ENCODE data around the gene HCRT.
"Not testable (repeated sequence)": the region's sequence is repeated elsewhere in the genome, so short reads cannot be mapped to it uniquely, and the experiment has no call there.

The HCRT gene

DNA sequence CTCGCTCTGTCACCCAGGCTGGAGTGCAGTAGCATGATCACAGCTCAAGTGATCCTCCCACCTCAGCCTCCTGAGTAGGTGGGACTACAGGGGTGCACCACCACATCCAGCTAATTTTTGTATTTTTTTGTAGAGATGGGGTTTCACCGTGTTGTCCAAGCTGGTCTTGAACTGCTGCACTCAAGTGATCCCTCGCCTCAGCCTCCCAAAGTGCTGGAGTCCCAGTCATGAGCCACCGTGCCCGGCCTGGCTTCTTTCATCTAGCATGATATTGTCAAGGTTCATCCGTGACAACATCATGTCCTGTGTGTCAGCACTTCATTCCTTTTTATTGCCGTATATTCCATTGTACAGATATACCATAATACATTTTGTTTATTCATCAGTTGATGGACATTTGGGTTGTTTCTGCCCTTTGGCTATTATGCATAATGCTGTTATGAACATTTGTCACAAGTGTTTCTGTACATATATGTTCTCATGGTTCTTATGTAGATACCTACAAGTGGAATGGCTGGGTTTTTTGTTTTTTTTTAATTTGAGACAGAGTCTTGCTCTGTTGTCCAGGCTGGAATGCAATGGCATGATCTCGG is 12.4 kb upstream of the HCRT start:
- no peak for DNase-seq

GRCh38 chr17:42193969-42194899 is 9.0 kb upstream of the HCRT start, which contains the start of gene GHDC:
TSS of gene GHDC (minus strand) at chr17:42194494. CDS start at chr17:42193581, 913 bp downstream.
- DNase-seq = peak; percentile 77 to 90

GRCh38 chr17:42193216-42193968 is 8.1 kb upstream of the HCRT start:
- DNase-seq = no peak

DNA sequence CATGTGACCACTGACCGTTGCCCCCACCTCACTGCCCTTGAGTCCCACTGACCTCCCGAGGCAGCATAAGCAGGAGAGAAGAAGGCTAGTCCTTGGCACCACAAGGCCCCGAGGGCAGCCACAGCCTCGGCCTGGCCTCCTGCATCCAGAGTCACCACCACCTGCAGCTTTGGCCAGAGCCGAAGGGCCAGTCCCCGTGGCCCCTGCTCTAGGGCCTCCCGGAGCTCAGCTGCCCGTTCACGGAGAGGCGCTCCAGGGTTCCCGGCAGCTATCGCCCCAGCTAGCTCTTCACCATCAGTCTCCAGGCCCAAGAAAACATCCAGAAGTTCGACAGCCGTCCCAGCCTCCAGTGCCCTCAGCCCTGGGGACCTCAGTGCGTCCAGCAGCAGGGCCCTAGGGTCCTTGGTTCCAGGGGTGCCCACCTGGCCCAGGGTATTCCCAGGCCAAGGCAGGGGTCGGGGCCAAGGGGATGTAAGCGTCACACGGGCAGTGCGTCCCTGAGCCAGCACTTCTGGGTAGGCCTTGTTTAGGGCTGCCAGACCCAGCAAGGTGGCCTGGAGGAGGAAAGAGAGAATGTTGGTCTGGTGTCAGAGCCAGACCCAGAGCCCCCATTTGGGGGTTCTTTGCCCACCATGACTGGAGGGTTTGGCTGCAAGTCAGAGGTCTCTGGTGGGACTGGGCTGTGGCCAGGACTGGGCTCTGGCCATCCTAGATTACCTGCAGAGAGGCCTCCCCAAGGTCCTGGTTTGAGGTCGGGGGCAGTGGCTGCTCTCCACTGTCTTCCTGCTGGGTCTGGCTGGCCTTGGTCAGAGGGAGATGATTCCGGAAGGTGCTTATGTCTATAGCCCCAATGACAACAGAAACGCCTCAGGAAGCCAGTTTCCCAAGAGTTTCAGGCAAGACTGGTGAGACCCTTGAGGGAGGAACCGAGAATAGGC is 7.2 kb upstream of the HCRT start:
- no peak for DNase-seq

DNA sequence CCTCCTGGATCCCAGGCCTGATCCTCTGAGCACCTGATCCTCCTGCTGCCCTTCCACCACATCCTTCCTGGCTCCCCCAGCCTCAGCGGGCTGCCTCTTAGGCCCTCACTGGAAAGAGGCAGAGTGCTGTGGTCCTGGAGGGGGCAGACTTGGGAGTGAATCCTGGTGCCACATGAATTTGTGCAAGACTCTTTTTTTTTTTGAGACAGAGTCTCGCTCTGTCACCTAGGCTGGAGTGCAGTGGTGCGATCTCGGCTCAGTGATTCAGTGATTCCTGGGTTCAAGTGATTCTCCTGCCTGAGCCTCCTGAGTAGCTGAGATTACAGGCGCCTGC is 6.0 kb upstream of the HCRT start:
- no peak for DNase-seq

GRCh38 chr17:42190491-42191274 is 5.4 kb upstream of the HCRT start:
- no peak for DNase-seq

DNA sequence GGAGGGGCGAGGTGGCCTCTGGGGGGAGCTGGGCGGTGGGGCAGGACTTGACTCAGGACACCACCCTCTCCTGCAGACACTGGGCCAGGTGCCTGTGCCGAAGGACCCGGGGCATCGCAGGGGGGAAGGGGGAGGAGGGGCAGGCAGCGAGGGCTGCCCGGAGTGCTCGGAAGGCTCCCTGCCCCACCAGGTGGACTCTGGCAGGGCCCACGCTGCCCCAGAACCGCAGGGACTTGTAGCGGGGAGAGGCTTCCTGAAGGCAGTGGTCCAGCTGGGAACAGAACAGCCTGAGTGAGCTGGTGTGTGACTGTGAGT is 4.4 kb upstream of the HCRT start:
- DNase-seq = no peak

GRCh38 chr17:42188749-42189650 is 3.7 kb upstream of the HCRT start:
- DNase-seq = no peak

- DNase-seq = no peak
These were observed 2.6 kb upstream of the HCRT start for GRCh38 chr17:42187833-42188232.

DNA sequence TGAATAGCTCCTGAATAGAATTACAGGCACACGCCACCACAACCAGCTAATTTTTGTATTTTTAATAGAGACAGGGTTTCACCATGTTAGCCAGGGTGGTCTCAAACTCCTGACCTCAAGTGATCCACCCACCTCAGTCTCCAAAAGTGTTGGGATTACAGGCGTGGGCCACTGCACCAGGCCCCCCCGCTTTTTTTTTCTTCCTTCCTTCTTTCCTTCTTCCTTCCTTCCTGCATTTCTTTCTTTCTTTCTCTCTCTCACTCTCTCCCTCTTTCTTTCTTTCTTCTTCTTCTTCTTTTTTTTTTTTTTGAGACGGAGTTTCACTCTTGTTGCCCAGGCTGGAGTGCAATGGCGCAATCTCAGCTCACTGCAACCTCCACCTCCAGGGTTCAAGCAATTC is 939 bp upstream of the HCRT start:
- not testable (repeated sequence) for DNase-seq

DNA sequence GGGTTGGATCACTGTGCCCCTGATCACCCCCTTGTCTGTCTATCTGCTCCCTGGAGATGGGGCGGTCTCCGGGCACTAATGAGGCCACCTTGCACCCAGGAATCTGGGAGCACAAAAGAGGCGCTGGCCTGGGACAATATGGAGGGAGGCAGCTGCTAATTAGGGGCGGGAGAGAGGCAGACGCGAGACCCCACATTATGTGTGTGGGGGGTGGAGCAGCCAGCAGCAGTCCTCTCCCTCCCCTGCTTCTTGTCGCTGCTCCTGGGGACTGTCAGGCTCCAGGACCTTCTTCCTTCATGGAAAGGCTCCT is 324 bp upstream of the HCRT start:
- DNase-seq = no peak

- DNase-seq = peak; percentile 20 to 90
These were observed 1.2 kb downstream of the HCRT start for GRCh38 chr17:42183741-42184711.

DNA sequence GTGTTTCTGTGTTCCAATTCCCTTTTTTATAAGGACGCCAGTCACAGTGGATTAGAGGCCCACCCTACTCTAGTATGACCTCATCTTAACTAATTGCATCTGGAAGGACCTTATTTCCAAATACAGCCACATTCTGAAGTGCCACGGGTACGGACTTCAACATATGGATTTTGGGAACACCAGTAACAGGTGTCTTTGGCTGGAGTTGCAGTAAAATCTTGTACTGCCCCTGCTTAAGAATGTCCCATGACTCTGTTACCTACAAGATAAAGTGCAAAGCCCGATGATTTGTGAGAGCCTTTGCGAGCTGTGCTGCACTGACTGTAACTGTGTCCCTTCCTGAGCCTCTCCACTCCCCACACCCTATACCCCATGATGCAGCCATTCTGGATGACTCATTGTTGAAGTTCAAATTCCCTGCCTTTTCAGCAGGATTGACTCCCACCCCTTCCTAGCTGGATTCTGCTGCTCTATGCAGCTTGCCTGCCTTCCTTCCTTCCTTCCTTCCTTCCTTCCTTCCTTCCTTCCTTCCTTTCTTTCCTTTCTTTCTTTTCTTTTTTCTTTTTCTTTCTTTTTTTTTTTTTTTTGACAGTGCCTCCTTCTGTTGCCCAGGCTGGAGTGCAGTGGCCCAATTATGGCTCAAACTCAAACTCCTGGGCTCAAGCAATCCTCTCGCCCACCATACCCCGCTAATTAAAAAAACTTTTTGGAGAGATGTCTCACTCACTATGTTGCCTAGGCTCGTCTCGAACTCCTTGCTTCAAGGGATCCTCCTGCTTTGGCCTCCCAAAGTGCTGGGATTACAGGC is 2.1 kb downstream of the HCRT start:
- DNase-seq = no peak

DNA sequence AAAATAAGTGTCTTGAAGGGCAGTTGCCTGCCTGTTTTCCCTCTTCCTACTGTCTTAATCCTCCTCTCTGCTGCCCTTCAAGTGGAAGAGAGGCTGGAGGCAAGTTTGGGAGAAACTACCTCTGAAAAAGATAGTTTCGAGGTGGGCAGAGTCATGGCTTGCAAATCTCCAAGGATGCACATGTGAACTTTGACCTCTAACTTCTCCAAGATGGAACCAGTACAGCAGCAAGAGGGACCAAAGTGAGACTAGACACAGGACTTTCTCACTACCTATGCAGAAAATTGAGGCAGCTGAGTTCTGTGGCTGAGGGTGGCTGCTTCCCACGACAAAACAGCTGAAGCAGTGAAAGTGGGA is 3.4 kb downstream of the HCRT start:
- DNase-seq = no peak

GRCh38 chr17:42180922-42181850 is 4.1 kb downstream of the HCRT start, which contains the start of gene KCNH4:
TSS of gene KCNH4 (minus strand) at chr17:42181142. CDS start at chr17:42180945, 197 bp downstream.
- peak; percentile 71 to 92 for DNase-seq

DNA sequence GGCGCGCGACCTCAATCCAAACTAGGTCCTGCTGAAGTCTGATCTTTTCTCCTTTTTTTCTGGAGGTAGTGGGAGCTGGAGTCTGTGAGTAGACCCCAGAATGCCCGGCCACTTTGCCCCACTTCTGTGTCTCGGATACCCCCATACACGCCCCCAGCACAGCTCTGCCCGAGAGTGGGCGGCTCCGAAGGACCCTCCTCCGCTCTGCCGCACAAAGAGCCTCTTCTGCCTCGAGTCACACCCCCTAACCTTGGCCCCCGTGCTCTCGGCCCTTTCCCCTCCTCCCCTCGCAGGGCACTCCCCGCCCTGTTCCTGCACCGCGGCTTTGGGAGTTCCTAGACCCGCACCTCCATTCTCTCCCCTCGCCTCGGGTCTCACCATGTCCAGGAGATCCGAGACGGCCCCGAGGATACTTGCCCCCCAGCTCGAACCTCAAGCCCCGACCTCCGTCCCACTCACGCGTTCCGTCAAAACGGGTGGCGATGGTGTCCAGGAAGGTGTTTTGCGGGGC is 4.8 kb downstream of the HCRT start:
- DNase-seq = peak in 1 of 2 experiments; percentile 48

- peak; percentile 66 to 76 for DNase-seq
These were observed 5.3 kb downstream of the HCRT start for GRCh38 chr17:42179911-42180410.

Data from NCI-H526 (cell line).